GM19452 (cell line): ENCODE results near the gene DNAJA4.

ENCODE experiments used
- ATAC-seq: cut with Tn5 transposase; IDR thresholded peaks from one replicate; pipeline ENCODE4 v1.9.1; 2021; ENCODE audit not compliant: unreplicated experiment

DNAJA4 gene

GRCh38 chr15:78264304-78265136, at the start of gene DNAJA4:
TSS of gene DNAJA4 (plus strand) at chr15:78264562. CDS start at chr15:78264764, 202 bp downstream.
- ATAC-seq: no peak

DNA sequence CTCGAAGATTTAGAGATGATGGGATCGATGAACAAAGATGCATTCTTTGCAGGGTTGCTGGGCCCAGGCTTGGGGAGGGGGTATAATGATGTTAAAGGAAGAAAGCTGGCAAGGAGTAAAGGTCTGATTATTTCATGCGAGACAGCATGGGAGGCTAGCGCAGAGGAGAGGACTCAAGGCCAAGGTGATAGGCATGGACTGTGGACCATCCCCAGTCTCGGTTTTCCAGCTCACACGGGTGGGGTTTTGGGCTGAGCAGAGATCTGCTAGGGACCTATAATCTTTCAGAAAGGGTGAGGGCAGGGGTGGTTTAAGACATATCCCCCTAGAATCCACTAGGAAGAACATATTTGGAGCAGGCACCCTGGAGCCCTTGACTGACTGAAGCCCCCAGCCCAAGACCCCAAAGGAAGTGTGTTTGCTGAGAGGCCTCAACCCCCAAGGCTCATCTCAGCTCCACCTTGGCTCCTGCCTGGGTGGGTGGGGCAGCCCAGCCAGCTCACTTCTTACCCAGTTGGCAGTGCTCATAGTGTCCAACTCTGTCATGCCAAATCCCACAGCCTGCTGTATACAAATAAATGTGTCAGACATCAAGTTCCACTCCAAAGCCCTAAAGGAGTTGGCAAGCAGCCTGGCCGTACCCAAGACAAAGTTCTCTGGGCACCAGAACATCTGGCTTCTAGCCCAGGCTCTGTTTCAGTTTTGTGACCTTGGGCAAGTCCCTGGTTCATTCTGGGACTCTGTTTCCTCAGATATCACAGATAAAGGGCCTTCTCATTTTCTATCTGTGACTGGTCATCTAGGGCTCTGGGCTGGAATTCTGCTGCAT, 47.9 kb upstream of the DNAJA4 start:
- ATAC-seq: no peak

- no peak for ATAC-seq
Measured at GRCh38 chr15:78220713-78221112, 43.6 kb upstream of the DNAJA4 start.

DNA sequence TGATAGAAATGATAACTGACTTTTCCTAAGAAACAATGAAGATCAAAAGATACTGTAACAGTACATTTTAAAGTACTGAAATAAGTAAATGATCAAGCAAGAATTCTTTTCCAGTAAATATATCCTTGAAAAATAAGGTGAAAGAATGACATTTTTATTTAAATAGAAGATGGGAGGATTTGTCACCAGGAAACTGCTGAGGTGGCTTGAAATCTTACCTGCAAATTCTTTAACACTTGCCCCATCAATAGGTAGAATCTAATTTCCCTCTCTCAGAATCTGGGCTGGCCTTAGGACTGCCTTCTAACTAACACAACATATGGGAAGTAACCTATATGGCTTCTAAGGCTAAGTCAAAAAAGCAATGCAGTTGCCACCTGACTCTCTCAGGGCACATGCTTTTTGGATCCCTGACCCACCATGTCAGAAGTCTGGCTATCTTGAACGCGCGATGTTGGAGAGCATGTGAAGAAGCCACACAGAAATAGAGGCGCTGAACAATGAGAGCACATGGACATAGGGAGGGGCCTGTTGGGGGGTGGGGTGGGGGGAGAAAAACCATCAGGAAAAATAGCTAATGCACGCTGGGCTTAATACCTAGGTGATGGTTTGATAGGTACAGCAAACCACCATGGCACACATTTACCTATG, 41.5 kb upstream of the DNAJA4 start:
- no peak for ATAC-seq

DNA sequence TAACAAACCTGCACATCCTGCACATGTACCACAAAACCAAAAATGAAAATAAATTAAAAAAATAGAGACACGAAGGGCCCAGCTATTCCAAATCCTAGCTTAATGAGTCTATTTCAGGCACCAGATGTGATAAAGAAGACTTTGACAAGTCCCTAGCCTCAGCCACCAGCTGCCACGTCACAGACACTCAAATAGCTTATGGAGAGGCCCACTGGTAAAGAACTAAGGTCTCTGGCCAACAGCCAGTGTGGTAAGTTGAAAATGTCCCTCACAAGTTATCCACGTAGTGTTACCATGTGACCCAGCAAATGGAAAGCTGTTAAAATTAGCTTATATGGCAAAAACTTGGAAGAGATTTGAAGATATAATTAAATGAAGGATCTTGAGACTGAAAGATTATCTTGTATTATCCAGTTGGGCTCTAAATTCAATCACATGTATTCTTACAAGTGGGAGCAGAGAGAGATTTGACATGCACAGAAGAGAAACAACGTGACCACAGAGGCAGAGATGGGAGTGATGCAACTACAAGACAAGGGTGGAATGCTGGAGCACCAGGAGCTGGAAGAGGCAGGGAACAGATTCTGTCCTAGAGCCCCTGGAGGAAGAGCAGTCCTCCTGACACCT, 40.9 kb upstream of the DNAJA4 start:
- no peak for ATAC-seq

DNA sequence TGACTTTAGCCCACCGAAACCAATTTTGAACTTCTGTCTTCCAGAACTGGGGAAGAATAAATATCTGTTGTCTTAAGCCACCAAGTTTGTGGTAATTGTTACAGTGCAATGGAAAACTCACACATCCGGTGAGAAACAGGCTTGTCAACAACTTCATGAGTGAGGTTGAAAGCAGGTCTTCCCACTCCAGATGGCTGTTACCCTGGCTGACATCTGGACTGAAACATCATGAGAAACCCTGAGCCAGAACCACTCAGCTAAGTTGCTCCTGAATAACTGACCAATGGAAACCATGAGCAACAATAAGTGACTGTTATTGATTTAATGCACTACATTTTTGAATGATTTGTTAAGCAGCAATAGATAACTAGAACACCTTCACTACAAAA, 40.3 kb upstream of the DNAJA4 start:
- no peak for ATAC-seq

DNA sequence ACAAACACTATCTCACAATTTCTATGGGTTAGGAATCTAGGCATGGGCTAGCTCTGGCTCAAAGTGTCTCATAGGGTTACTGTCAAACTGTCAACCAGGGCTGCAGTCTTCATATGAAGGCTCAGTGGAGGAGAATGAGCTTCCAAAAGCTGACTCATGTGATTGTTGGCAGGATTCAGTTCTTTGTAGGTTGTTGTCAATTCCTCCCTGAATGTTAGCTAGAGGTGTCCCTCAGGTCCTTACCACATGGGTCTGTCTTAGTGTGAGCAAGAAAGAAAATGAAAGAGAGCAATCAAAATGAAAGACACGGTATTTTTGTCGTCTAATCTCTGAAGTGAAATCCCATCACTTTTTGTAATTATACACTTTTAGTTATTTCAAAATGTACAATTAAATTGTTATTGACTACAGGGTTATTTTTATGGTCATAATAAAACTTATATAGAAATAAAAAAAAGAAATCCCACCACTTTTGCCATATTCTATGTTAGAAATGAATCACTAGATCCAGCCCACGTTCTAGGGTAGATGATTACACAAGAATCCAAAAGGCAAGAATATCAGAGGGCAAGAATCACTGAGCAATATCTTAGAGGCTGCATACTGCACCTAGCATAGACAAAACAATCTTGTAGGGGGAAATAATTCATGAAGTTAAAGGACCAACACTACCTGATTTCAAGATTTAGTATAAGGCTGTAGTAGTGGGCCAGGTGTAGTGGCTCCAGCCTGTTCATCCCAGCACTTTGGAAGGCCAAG, 38.4 kb upstream of the DNAJA4 start:
- no peak for ATAC-seq

- no peak for ATAC-seq
Measured at GRCh38 chr15:78228356-78228996, 35.9 kb upstream of the DNAJA4 start.

DNA sequence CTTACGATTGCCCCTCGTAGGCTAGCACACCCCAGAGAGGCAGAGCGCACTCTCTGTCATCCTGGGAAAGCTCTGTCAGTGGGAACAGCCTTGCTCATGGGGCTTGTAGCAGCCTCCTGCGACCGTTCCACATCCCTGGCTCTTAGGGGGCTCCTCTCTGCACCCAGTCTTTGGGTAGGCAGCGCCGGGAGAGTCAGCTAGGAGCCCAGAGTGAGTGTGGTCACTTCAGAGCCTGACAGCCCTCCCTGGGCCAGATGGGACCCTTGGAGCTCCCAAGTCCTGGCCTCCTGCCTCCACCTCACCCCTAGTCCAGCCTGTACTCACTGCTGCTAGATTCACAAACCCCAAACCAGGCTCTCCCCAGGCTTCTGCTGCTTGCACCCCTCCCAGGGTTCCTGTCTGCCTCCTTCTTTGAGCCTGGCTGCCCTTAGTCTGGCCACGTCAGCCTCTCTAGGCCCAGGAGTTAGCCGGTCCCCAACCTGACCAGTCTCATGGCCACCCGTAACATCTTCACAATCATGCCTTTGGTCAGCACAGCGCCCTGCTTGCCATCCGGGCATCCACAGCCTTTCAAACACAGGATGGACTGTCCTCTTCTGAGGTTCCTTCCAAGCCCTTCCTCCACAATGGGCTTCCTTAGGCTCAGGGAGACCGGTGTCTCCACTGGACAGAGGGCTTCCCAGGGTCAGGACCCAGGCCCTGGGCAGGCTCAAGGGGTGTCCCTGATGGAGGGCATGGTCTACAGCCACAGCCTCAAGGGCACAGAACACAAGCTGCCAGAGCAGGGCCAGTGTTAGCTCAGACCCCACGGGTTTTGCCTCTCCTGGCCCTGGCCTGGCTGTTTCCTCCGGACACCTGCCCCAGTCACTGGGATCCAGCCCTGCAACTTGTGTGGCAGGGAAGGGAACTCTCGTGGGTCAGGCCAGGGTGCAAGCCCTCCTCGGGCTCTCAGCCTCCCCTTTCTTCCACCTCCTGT, 34.6 kb upstream of the DNAJA4 start:
- no peak for ATAC-seq

GRCh38 chr15:78232951-78233350, 31.4 kb upstream of the DNAJA4 start:
- no peak for ATAC-seq

GRCh38 chr15:78233496-78233895, 30.9 kb upstream of the DNAJA4 start:
- no peak for ATAC-seq

DNA sequence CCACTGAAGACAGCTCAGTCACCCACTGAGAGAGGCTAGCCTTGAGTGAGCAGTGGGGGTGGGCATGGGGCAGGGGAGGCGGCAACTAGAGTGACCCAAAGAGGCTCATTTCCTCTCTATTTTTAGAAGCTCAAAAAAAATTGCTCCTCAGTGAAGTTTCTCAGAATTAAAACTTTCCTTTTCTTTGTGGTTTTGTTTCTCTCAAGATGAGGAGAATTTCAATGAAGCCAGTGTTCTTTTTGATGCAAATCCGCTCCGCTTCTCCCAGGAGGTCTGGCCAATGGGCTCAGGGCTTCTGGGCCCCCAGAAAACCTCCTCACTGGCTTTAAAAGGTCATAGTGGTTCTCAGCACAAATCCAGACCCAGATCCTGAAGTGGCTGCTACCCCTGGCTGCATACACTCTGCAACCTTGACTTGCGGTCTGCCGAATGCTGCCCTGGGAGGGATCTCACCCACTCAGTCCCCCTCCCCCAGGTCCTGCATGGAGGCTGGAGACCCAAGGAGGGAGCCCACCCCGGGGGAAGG, 29.8 kb upstream of the DNAJA4 start, which contains the start of gene ACSBG1:
Gene ACSBG1 (minus strand): TSS at position 51 of the 526 bp plus-strand sequence. CDS start 64 bp downstream, outside the sequence.
- ATAC-seq: no peak

DNA sequence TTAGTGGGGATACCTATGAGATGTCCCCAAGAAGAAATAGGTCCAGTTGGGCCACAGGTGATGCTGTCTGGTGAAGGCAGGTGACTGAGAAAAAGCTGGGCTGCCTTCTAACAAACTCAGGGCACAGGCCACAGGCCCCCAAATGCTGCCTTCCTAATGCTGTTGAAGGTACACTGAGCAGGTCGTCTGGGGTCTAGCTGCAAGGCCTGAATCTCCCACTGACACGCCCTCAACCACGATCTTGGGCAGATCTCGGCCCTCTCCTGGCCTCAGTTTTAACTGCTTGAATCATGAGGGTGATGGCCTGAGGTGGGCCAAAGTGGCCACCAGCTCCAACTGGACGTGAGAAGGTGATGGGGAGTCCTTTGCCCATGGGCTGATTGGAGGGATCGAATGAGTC, 27.9 kb upstream of the DNAJA4 start:
- ATAC-seq: no peak

DNA sequence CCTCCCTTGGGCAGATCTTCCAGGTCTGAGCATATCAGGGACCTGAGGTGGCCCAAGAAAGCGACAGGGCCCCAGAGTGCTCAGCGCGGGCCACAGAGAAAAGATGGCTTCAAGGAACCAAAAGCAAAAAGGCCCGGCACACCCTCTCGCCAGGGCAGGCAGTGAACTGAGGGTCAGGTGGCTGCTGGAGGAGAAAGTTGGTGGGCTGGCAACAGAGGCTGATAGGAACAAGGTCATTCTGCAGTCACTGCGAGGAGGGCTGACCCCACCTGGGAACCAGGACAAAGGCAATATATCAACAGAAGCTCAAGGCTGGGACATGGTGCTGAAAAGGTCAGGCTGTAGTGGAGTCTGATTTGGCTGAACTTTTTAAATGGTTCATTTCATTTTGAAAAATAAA, 27.2 kb upstream of the DNAJA4 start:
- ATAC-seq: no peak

GRCh38 chr15:78239811-78240210, 24.6 kb upstream of the DNAJA4 start:
- ATAC-seq: no peak

GRCh38 chr15:78241017-78241416, 23.3 kb upstream of the DNAJA4 start:
- ATAC-seq: no peak

DNA sequence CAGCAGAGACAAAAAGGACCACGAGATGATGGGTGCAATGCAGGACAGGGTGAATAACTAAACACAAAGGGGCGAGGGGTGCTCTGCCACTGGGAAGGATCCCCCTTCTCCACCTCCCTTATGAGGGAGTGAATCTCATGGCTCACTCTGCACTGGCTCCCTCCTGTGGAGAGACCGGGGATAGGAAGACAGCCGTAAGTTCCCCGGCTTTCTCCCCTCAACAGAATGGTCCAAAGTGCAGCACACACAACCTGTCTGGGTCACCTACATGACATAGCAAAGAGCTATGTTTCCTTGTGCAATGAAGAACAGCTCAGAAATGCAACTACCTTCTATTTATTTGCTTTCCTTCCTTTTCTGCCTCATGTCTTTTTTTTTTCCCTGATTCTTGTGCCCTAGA, 22.2 kb upstream of the DNAJA4 start:
- no peak for ATAC-seq

GRCh38 chr15:78243058-78243457, 21.3 kb upstream of the DNAJA4 start:
- no peak for ATAC-seq
